HEK293 (cell line): ENCODE results near the gene ARHGEF12.

ENCODE experiments used
- CTCF ChIA-PET: fragments of 350-600 bp; formaldehyde crosslinking; extraction: SDS; loops from one replicate; lab custom pipeline; 2021; ENCODE audit warnings: antibody characterized with exemption; lab: Yijun Ruan, JAX
- POLR2A ChIA-PET: fragments of 300-600 bp; formaldehyde crosslinking; extraction: SDS; loops from one replicate; lab custom pipeline; 2020; ENCODE audit warnings: antibody characterized with exemption, inconsistent platforms; lab: Yijun Ruan, JAX
- H3K27ac ChIP-seq: fragments of 200-500 bp; sonication (Bioruptor generic); 2 replicates; pipeline ENCODE4 v1.5.1; 2014; ENCODE audit warnings: low read depth, low read length, control low read depth, inconsistent platforms; ENCODE audit errors: extremely low read depth
- H3K36me3 ChIP-seq, 2 experiments: fragments of 200-500 bp in 1 of 2; sonication (Bioruptor generic) in 1 of 2; 1 replicate in 1 of 2; 2 replicates in 1 of 2; pipeline ENCODE4 v1.5.1; 2014 to 2017; ENCODE audit warnings: inconsistent platforms in 2 of 2, low read length in 2 of 2; ENCODE audit not compliant: control insufficient read depth in 2 of 2, insufficient read depth in 1 of 2
- H3K4me1 ChIP-seq: fragments of 200-500 bp; sonication (Bioruptor generic); 2 replicates; pipeline ENCODE4 v1.5.1; 2014; ENCODE audit warnings: mild to moderate bottlenecking, low read length, inconsistent platforms; ENCODE audit not compliant: control insufficient read depth, insufficient read depth
- H3K4me3 ChIP-seq: 2 replicates; pipeline ENCODE4 v1.5.1; 2011; ENCODE audit warnings: low read depth, mild to moderate bottlenecking, control low read depth, low read length, moderate library complexity
- H3K9me3 ChIP-seq: fragments of 200-500 bp; sonication (Bioruptor generic); 2 replicates; pipeline ENCODE4 v1.5.1; 2014; ENCODE audit warnings: low read depth, low read length, inconsistent platforms; ENCODE audit not compliant: control insufficient read depth, insufficient read depth
- KLF10 ChIP-seq: fragments of 450-650 bp; IDR thresholded peaks from 2 replicates; pipeline ENCODE4 v1.5.1; 2018; ENCODE audit warnings: missing biosample characterization, mild to moderate bottlenecking, missing genetic modification characterization
- PRDM10 ChIP-seq: fragments of 450-650 bp; formaldehyde crosslinking; IDR thresholded peaks from 2 replicates; pipeline ENCODE4 v1.5.1; 2016; ENCODE audit warnings: missing biosample characterization, missing genetic modification characterization
- SALL2 ChIP-seq: fragments of 450-650 bp; formaldehyde crosslinking; IDR thresholded peaks from 2 replicates; pipeline ENCODE4 v1.5.0; 2017; ENCODE audit warnings: missing biosample characterization, mild to moderate bottlenecking, missing genetic modification characterization, borderline replicate concordance
- TCF7L2 ChIP-seq: IDR thresholded peaks from 2 replicates; pipeline ENCODE4 v1.6.1; 2011; ENCODE audit warnings: low read depth, mild to moderate bottlenecking, inconsistent platforms, low read length, moderate library complexity, borderline replicate concordance
- ZBTB17 ChIP-seq: fragments of 450-650 bp; formaldehyde crosslinking; IDR thresholded peaks from 2 replicates; pipeline ENCODE4 v1.5.1; 2016; ENCODE audit warnings: missing biosample characterization, missing genetic modification characterization
- ZBTB26 ChIP-seq: fragments of 450-650 bp; formaldehyde crosslinking; optimal IDR thresholded peaks from 2 replicates; pipeline ENCODE3; 2016; ENCODE audit warnings: missing biosample characterization, mild to moderate bottlenecking, missing genetic modification characterization
- ZEB2 ChIP-seq: fragments of 450-650 bp; formaldehyde crosslinking; IDR thresholded peaks from 2 replicates; pipeline ENCODE4 v1.5.1; 2016; ENCODE audit warnings: missing biosample characterization, missing genetic modification characterization
- ZFP3 ChIP-seq: fragments of 450-650 bp; formaldehyde crosslinking; IDR thresholded peaks from 2 replicates; pipeline ENCODE4 v1.5.1; 2016; ENCODE audit warnings: low read depth, missing biosample characterization, missing genetic modification characterization
- ZNF211 ChIP-seq: fragments of 450-650 bp; formaldehyde crosslinking; IDR thresholded peaks from 2 replicates; pipeline ENCODE4 v1.5.1; 2016; ENCODE audit warnings: low read depth, missing biosample characterization, missing genetic modification characterization
- ZNF26 ChIP-seq: fragments of 450-650 bp; formaldehyde crosslinking; IDR thresholded peaks from 2 replicates; pipeline ENCODE4 v1.5.1; 2016; ENCODE audit warnings: missing biosample characterization, missing genetic modification characterization
- ZNF324 ChIP-seq: fragments of 450-650 bp; formaldehyde crosslinking; IDR thresholded peaks from 2 replicates; pipeline ENCODE4 v1.5.1; 2016; ENCODE audit warnings: missing biosample characterization, missing genetic modification characterization
- ZNF394 ChIP-seq: fragments of 450-650 bp; formaldehyde crosslinking; IDR thresholded peaks from 2 replicates; pipeline ENCODE4 v1.5.1; 2016; ENCODE audit warnings: missing biosample characterization, missing genetic modification characterization, mild to moderate bottlenecking, moderate library complexity, borderline replicate concordance
- ZNF398 ChIP-seq: fragments of 450-650 bp; formaldehyde crosslinking; IDR thresholded peaks from 2 replicates; pipeline ENCODE4 v1.5.1; 2017; ENCODE audit warnings: missing biosample characterization, missing genetic modification characterization
- ZNF416 ChIP-seq: fragments of 450-650 bp; formaldehyde crosslinking; IDR thresholded peaks from 2 replicates; pipeline ENCODE4 v1.5.1; 2016; ENCODE audit warnings: missing biosample characterization, missing genetic modification characterization
- ZNF513 ChIP-seq: fragments of 450-650 bp; IDR thresholded peaks from 2 replicates; pipeline ENCODE4 v1.5.1; 2018; ENCODE audit warnings: missing biosample characterization, missing genetic modification characterization
- ZNF518A ChIP-seq: fragments of 450-650 bp; formaldehyde crosslinking; conservative IDR thresholded peaks from 2 replicates; pipeline ENCODE4 v1.5.1; 2016; ENCODE audit warnings: low read depth, missing biosample characterization, missing genetic modification characterization
- ZNF623 ChIP-seq: fragments of 450-650 bp; formaldehyde crosslinking; IDR thresholded peaks from 2 replicates; pipeline ENCODE4 v1.5.1; 2016; ENCODE audit warnings: missing biosample characterization, missing genetic modification characterization
- ZNF664 ChIP-seq: fragments of 450-650 bp; formaldehyde crosslinking; IDR thresholded peaks from 2 replicates; pipeline ENCODE4 v1.5.1; 2016; ENCODE audit warnings: missing biosample characterization, missing genetic modification characterization

ARHGEF12 gene

GRCh38 chr11:120511116-120511819 lies 175.1 kb downstream of the ARHGEF12 start, which contains the start of gene GRIK4 (continued):
- TF ChIP-seq PRDM10 (tag by site-specific recombination), result peak; percentile 29; the same call in 1 of the 2 replicates
- TF ChIP-seq ZNF623, result no peak
- no peak for TF ChIP-seq ZNF324 (tag by site-specific recombination)
- peak; percentile 66; the same call in 1 of the 2 replicates for TF ChIP-seq ZEB2 (tag by site-specific recombination)
- no peak for TF ChIP-seq TCF7L2
- TF ChIP-seq ZBTB26 (tag by site-specific recombination), result peak; percentile 62
- no peak for TF ChIP-seq ZBTB17 (tag by site-specific recombination)
- TF ChIP-seq, all 188 proteins: peak for 15

- Histone ChIP-seq H3K36me3 (no peaks in the 10 kb centered on the region), H3K27ac (no peak overlapping the region), H3K4me1 (no peaks in the 10 kb centered on the region), H3K9me3 (no peaks in the 10 kb centered on the region), H3K4me3 (peak overlapping the region; percentile 38)
- ChIA-PET CTCF (interaction anchor here (0.5 to 5.4 kb wide), 17 partner anchors 10 to 683 kb away, joined by 3 to 59 read pairs (median 5); no protein-coding TSS in a partner anchor), POLR2A (interaction anchor here (1.9 kb wide), 1 partner anchor 172 kb away, joined by 4 read pairs; no protein-coding TSS in a partner anchor)
- no peak for TF ChIP-seq ZNF26 (tag by site-specific recombination)
- TF ChIP-seq ZNF664, result no peak
- TF ChIP-seq ZNF394 (tag by site-specific recombination), result no peak
- TF ChIP-seq ZNF513 (tag by site-specific recombination), result no peak
- no peak for TF ChIP-seq ZNF211
- TF ChIP-seq SALL2 (tag by site-specific recombination), result no peak
- TF ChIP-seq ZNF518A (tag by site-specific recombination), result no peak
- no peak for TF ChIP-seq KLF10 (tag by site-specific recombination)
- TF ChIP-seq ZNF416, result no peak
- no peak for TF ChIP-seq ZFP3 (tag by site-specific recombination)
- TF ChIP-seq ZNF398 (tag by site-specific recombination), result peak; percentile 89
Measured at GRCh38 chr11:120511820-120512738, 175.9 kb downstream of the ARHGEF12 start.
